CD8-positive, alpha-beta memory T cell (primary cell): Measurements from ENCODE around the gene BOD1L1. TPM values are rescaled to one million over a fixed set of nuclear protein-coding genes. Genes with fewer than 3 reads are reported as not detected.

Experiments used
- CTCF ChIA-PET: fragments of 350-600 bp; sonication (Branson Sonifier 250); formaldehyde crosslinking; loops from one replicate; lab custom pipeline; 2021; ENCODE audit warnings: antibody characterized with exemption; lab: Charles Lee
- POLR2A ChIA-PET: fragments of 350-600 bp; sonication (Branson Sonifier 250); formaldehyde crosslinking; loops from one replicate; lab custom pipeline; 2021; ENCODE audit warnings: antibody characterized with exemption; lab: Charles Lee
- DNase-seq, 5 donors: peaks; one replicate each; pipeline versions ENCODE4 v3.0.0 to v3.0.0-alpha.2; 2020 to 2022; ENCODE audit warnings: mixed read lengths in 1 of 5
- H3K27ac ChIP-seq: one replicate; pipeline ENCODE4 v1.7.0; 2013; ENCODE audit warnings: low read depth, mild to moderate bottlenecking, low read length, moderate library complexity
- H3K27me3 ChIP-seq: 2 replicates; pipeline ENCODE4 v1.7.0; 2013; ENCODE audit warnings: low read length, mild to moderate bottlenecking; ENCODE audit not compliant: insufficient read depth, poor library complexity, severe bottlenecking
- H3K36me3 ChIP-seq: 2 replicates; pipeline ENCODE4 v1.7.0; 2013; ENCODE audit warnings: mild to moderate bottlenecking, low read length, moderate library complexity; ENCODE audit not compliant: insufficient read depth
- H3K4me1 ChIP-seq: 2 replicates; pipeline ENCODE4 v1.7.0; 2013; ENCODE audit warnings: mild to moderate bottlenecking, low read length, moderate library complexity; ENCODE audit not compliant: insufficient read depth
- H3K4me3 ChIP-seq: 2 replicates; pipeline ENCODE4 v1.7.0; 2013; ENCODE audit warnings: mild to moderate bottlenecking, low read length
- H3K9me3 ChIP-seq: 2 replicates; pipeline ENCODE4 v1.7.0; 2013; ENCODE audit warnings: mild to moderate bottlenecking, low read length
- H3K27ac Mint-ChIP-seq, 8 donors: one replicate each; pipeline ENCODE4 v1.8.0; 2020 to 2021; ENCODE audit warnings: mixed read lengths in 8 of 8, mild to moderate bottlenecking in 6 of 8, inconsistent platforms in 3 of 8, moderate library complexity in 3 of 8
- H3K27me3 Mint-ChIP-seq, 2 donors: one replicate each; pipeline ENCODE4 v1.8.0; 2020 to 2021; ENCODE audit warnings: mixed read lengths in 2 of 2, mild to moderate bottlenecking in 1 of 2, moderate library complexity in 1 of 2
- H3K36me3 Mint-ChIP-seq, 3 donors: one replicate each; pipeline ENCODE4 v1.8.0; 2020 to 2021; ENCODE audit warnings: mixed read lengths in 3 of 3, inconsistent platforms in 1 of 3, mild to moderate bottlenecking in 1 of 3
- H3K4me1 Mint-ChIP-seq, 3 donors: one replicate each; pipeline ENCODE4 v1.8.0; 2020 to 2021; ENCODE audit warnings: mixed read lengths in 3 of 3, inconsistent platforms in 1 of 3, mild to moderate bottlenecking in 1 of 3
- H3K4me3 Mint-ChIP-seq, 7 donors: one replicate each; pipeline ENCODE4 v1.8.0; 2020 to 2021; ENCODE audit warnings: mixed read lengths in 7 of 7, mild to moderate bottlenecking in 6 of 7, moderate library complexity in 4 of 7, inconsistent platforms in 2 of 7
- H3K9me3 Mint-ChIP-seq, 5 donors: one replicate each; pipeline ENCODE4 v1.8.0; 2020 to 2022; ENCODE audit warnings: mixed read lengths in 5 of 5, mild to moderate bottlenecking in 3 of 5, moderate library complexity in 2 of 5, inconsistent platforms in 1 of 5
- polyA plus RNA-seq: library from polyadenylated mRNA; unstranded; fragments of 300-500 nt; fragmentation: Illumina TruSeq; gene quantifications from one replicate; pipeline ENCODE4 v1.2.3, GENCODE V29; 2021
- total RNA-seq, 2 experiments: library from RNA; stranded (reverse); gene quantifications; one replicate each; pipeline ENCODE4 v1.2.3, GENCODE V29; 2021

BOD1L1 gene
- total and polyA plus RNA-seq, 3 experiments from 2014 or later: 6.4 to 37.1 (median 35.1) TPM

GRCh38 chr4:13535708-13536361 lies 91.7 kb downstream of the BOD1L1 start:
- peaks cover 87 to 96% of the 10 kb centered on the region in 2 donors for H3K27me3 Mint-ChIP-seq
- ChIA-PET CTCF (interaction anchor here (1.3 kb wide), 1 partner anchor 14 kb away, joined by 3 read pairs; no protein-coding TSS in a partner anchor), POLR2A (no interaction called here)

GRCh38 chr4:13535118-13535517 lies 92.4 kb downstream of the BOD1L1 start:
- peaks cover 14 to 29% (median 24%) of the 10 kb centered on the region in 3 donors for H3K4me1 Mint-ChIP-seq
- peaks cover 87 to 96% of the 10 kb centered on the region in 2 donors for H3K27me3 Mint-ChIP-seq
- peak overlapping the region in 2 of 8 donors; percentile 60 to 69 for H3K27ac Mint-ChIP-seq

More at GRCh38 chr4:13535708-13536361, 91.7 kb downstream of the BOD1L1 start:
- peaks cover 11% of the 10 kb centered on the region for H3K4me1 ChIP-seq
- H3K27me3 ChIP-seq: peaks cover 94% of the 10 kb centered on the region
- H3K9me3 ChIP-seq: no peaks in the 10 kb centered on the region
- H3K4me3 ChIP-seq: no peak overlapping the region
- H3K27ac ChIP-seq: no peak overlapping the region
- H3K36me3 ChIP-seq: no peaks in the 10 kb centered on the region
- DNase-seq: no peak
- H3K9me3 Mint-ChIP-seq: peaks cover 13 to 46% (median 32%) of the 10 kb centered on the region in 5 donors
- H3K4me1 Mint-ChIP-seq: peaks cover 16 to 33% (median 27%) of the 10 kb centered on the region in 3 donors
- H3K27ac Mint-ChIP-seq: peak overlapping the region in 1 of 8 donors; percentile 60
- no peaks in the 10 kb centered on the region for H3K36me3 Mint-ChIP-seq
- peak overlapping the region in 3 of 7 donors; percentile 6 to 45 (median 23) for H3K4me3 Mint-ChIP-seq

GRCh38 chr4:13534344-13535063 lies 93.0 kb downstream of the BOD1L1 start:
- H3K27me3 Mint-ChIP-seq: peaks cover 85 to 96% of the 10 kb centered on the region in 2 donors
- no peak overlapping the region for H3K4me3 Mint-ChIP-seq

More at GRCh38 chr4:13535118-13535517, 92.4 kb downstream of the BOD1L1 start:
- ChIA-PET CTCF (no interaction called here), POLR2A (no interaction called here)
- Mint-ChIP-seq H3K36me3 (no peaks in the 10 kb centered on the region), H3K4me3 (peak overlapping the region in 1 of 7 donors; percentile 45), H3K9me3 (peaks cover 13 to 45% (median 31%) of the 10 kb centered on the region in 5 donors)
- no peak overlapping the region for H3K27ac ChIP-seq
- no peaks in the 10 kb centered on the region for H3K36me3 ChIP-seq
- DNase-seq: no peak
- peaks cover 94% of the 10 kb centered on the region for H3K27me3 ChIP-seq
- no peak overlapping the region for H3K4me3 ChIP-seq
- H3K4me1 ChIP-seq: peaks cover 6% of the 10 kb centered on the region
- H3K9me3 ChIP-seq: no peaks in the 10 kb centered on the region

GRCh38 chr4:13533670-13534343 lies 93.7 kb downstream of the BOD1L1 start:
- Histone ChIP-seq H3K36me3 (no peaks in the 10 kb centered on the region), H3K27me3 (peaks cover 93% of the 10 kb centered on the region), H3K9me3 (no peaks in the 10 kb centered on the region), H3K27ac (no peak overlapping the region), H3K4me3 (no peak overlapping the region), H3K4me1 (no peaks in the 10 kb centered on the region)
- Mint-ChIP-seq H3K9me3 (peaks cover 13 to 39% (median 26%) of the 10 kb centered on the region in 5 donors), H3K27ac (peak overlapping the region in 3 of 8 donors; percentile 52 to 73 (median 55)), H3K4me3 (no peak overlapping the region), H3K27me3 (peaks cover 85 to 96% of the 10 kb centered on the region in 2 donors), H3K4me1 (peaks cover 15 to 26% (median 22%) of the 10 kb centered on the region in 3 donors), H3K36me3 (no peaks in the 10 kb centered on the region)
- no peak for DNase-seq
- POLR2A ChIA-PET: no interaction called here
- CTCF ChIA-PET: interaction anchor here (1.3 kb wide), 1 partner anchor 15 kb away, joined by 3 read pairs; no protein-coding TSS in a partner anchor

More at GRCh38 chr4:13534344-13535063, 93.0 kb downstream of the BOD1L1 start:
- POLR2A ChIA-PET: no interaction called here
- Mint-ChIP-seq H3K27ac (peak overlapping the region in 2 of 8 donors; percentile 52 to 55), H3K9me3 (peaks cover 13 to 44% (median 29%) of the 10 kb centered on the region in 5 donors), H3K36me3 (no peaks in the 10 kb centered on the region), H3K4me1 (peaks cover 11 to 23% (median 17%) of the 10 kb centered on the region in 3 donors)
- Histone ChIP-seq H3K9me3 (no peaks in the 10 kb centered on the region), H3K4me3 (no peak overlapping the region), H3K36me3 (no peaks in the 10 kb centered on the region), H3K27ac (no peak overlapping the region), H3K4me1 (no peaks in the 10 kb centered on the region), H3K27me3 (peaks cover 94% of the 10 kb centered on the region)
- CTCF ChIA-PET: interaction anchor here (1.3 kb wide), 1 partner anchor 14 kb away, joined by 3 read pairs; no protein-coding TSS in a partner anchor
- DNase-seq: no peak

- no peak for DNase-seq
- no peak overlapping the region for H3K27ac Mint-ChIP-seq
- Histone ChIP-seq H3K27ac (no peak overlapping the region), H3K4me1 (peaks cover 7% of the 10 kb centered on the region), H3K27me3 (peaks cover 92% of the 10 kb centered on the region), H3K9me3 (no peaks in the 10 kb centered on the region), H3K36me3 (no peaks in the 10 kb centered on the region), H3K4me3 (no peak overlapping the region)
- H3K27me3 Mint-ChIP-seq: peaks cover 84 to 93% of the 10 kb centered on the region in 2 donors
- H3K9me3 Mint-ChIP-seq: peaks cover 4 to 25% (median 12%) of the 10 kb centered on the region in 5 donors
- H3K4me3 Mint-ChIP-seq: peak overlapping the region in 1 of 7 donors; percentile 50
- POLR2A ChIA-PET: no interaction called here
- CTCF ChIA-PET: interaction anchor here (2.4 kb wide), 1 partner anchor 10 kb away, joined by 7 read pairs; no protein-coding TSS in a partner anchor
- no peaks in the 10 kb centered on the region for H3K36me3 Mint-ChIP-seq
- peaks cover 20 to 34% (median 25%) of the 10 kb centered on the region in 3 donors for H3K4me1 Mint-ChIP-seq
Observed at GRCh38 chr4:13531625-13531998, 95.9 kb downstream of the BOD1L1 start.

- H3K36me3 ChIP-seq: no peaks in the 10 kb centered on the region
- H3K27me3 ChIP-seq: peaks cover 91% of the 10 kb centered on the region
- H3K27ac Mint-ChIP-seq: peak overlapping the region in 1 of 8 donors; percentile 34
Observed at GRCh38 chr4:13530823-13531624, 96.5 kb downstream of the BOD1L1 start.

More at GRCh38 chr4:13530823-13531624, 96.5 kb downstream of the BOD1L1 start:
- H3K4me3 Mint-ChIP-seq: peak overlapping the region in 3 of 7 donors; percentile 20 to 50 (median 23)
- DNase-seq: no peak
- H3K27ac ChIP-seq: no peak overlapping the region
- H3K36me3 Mint-ChIP-seq: no peaks in the 10 kb centered on the region
- H3K27me3 Mint-ChIP-seq: peaks cover 84 to 93% of the 10 kb centered on the region in 2 donors
- H3K4me1 ChIP-seq: peaks cover 7% of the 10 kb centered on the region
- H3K4me3 ChIP-seq: no peak overlapping the region
- no peaks in the 10 kb centered on the region for H3K9me3 ChIP-seq
- POLR2A ChIA-PET: no interaction called here
- peaks cover 18 to 33% (median 24%) of the 10 kb centered on the region in 3 donors for H3K4me1 Mint-ChIP-seq
- CTCF ChIA-PET: interaction anchor here (0.7 to 2.4 kb wide), 2 partner anchors 10 to 23 kb away, joined by 4 to 7 read pairs; no protein-coding TSS in a partner anchor
- H3K9me3 Mint-ChIP-seq: peaks cover 0 to 19% (median 9%) of the 10 kb centered on the region in 5 donors
